T-helper 1 cell (primary cell): Measurements from ENCODE around the gene TMC7.
"Not testable (repeated sequence)": the region's sequence is repeated elsewhere in the genome, so short reads cannot be mapped to it uniquely, and the experiment has no call there.

ENCODE experiments used
- DNase-seq, 5 donors: peaks; one replicate each; pipeline ENCODE4 v3.0.0-alpha.2; 2012 to 2020

The TMC7 gene

DNA sequence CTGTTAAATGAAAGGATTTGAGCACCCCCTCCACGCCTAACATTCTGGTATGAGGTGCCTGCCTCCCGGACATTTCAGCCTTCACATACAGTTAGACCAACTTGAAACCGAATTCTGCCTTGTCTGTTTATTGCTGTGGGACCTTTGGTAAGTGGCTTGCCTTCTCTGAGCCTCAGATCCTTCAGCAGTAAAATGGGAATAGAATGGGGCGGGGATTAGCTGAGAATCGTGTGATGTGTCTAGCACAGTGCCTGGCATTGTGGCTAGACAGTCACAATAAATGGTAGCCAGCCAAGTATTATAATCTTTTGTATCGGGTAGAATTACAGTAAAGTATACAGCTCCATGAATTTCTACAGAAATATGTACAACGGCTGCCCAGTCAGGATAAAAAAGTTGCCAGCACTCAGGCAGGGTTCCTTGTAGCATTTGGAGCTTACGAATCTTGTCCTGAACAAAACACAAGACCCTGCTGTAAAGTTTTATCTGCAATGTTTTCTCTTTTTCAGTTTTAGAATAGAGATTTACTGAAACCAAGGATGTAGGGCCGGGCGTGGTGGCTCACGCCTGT is 786 bp downstream of the TMC7 start:
- no peak for DNase-seq

DNA sequence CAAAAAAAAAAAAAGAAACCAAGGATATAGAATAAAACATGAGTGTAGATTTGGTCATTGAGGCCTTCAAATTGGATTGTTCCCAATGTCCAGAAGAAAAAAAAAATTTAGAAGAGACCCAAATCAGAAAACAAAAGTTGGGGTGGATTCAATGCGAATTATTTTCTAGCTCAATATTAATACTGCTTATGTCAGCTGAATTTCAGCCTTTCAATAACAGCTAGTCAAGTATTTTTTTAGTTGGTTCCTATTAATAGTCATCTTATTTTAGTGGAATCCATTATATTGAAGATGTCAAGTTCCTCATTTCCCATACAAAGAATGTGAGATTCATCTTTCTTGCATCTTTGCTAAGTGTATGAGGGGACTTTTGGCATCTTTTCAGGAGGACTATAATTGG is 1.5 kb downstream of the TMC7 start:
- not testable (repeated sequence) for DNase-seq

DNA sequence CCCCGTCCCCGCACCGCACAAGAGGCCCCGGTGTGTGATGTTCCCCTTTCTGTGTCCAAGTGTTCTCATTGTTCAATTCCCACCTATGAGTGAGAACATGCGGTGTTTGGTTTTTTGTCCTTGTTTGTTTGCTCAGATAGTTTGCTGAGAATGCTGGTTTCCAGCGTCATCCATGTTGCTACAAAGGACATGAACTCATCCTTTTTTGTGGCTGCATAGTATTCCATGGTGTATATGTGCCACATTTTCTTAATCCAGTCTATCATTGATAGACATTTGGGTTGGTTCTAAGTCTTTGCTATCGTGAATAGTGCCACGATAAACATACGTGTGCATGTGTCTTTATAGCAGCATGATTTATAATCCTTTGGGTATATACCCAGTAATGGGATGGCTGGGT is 8.0 kb downstream of the TMC7 start:
- not testable (repeated sequence) for DNase-seq

DNA sequence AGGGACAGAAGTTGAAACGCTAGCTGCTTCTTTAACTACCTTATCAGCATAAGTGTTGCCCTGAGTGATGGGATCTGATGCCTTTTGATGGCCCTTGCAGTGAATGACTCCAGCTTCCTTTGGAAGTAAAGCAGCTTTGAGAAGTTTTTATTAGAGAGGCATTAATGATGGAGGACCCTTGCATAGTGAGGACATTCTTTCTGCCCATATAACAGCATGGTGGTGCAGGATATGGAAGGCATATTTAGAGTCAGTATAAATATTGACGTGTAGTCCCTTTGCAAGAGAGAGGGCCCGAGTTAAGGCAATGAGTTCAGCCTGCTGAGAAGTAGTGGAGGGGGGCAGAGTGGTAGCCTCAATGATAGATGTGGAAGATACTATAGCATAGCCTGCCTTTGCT is 9.8 kb downstream of the TMC7 start:
- not testable (repeated sequence) for DNase-seq

DNA sequence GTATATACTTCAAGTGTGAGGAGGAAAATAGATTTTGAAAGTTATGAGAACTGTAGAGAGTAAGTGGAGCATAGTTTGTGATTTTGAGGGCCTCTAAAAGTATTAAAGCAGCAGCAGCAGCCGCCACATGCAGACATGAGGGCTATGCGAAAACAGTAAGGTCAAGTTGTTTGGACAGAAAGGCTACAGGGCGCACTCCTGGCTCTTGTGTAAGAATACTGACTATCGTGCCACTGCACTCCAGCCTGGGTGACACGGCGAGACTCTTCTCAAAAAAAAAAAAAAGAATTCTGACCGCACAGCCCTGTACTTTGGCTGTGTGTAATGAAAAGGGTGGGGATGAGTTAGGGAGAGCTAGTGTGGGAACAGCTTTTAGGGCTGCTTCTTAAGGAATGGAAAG is 10.4 kb downstream of the TMC7 start:
- DNase-seq: not testable (repeated sequence)

DNA sequence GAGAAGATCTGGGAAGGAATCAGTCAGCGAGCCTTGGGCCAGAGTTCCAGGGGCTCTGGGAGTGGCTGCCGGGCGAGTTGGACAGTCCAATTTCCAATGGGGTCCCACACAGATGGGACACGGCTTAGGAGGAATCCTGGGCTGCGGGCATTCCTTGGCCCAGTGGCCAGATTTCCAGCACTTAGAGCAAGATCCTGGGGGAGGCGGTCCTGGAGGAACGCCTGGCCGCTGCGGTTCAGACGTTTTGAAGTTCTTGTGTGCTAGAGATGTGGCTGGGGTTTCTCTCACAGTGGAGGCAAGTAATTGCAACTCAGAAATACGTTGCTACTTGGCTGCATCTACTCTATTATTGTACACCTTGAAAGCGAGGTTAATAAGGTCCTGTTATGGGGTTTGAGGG is 11.7 kb downstream of the TMC7 start:
- DNase-seq: not testable (repeated sequence)

DNA sequence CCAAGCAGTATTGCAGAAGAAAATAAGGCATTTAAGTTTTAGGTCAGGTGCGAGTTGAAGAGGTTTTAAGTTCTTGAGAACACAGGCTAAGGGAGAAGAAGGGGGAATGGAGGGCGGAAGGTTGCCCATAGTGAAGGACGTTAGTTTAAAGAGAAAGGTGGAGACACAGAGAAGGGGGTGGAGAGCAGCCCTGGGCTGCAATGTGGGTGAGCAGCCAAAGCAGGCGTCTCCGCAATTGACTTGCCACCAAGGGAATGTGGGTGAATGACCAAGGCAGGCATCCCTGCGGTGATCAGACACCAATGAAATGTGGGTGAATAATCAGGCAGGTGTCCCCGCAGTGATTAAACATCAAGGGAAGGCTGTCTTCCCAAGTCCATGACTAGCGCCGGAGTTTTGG is 12.8 kb downstream of the TMC7 start:
- not testable (repeated sequence) for DNase-seq

DNA sequence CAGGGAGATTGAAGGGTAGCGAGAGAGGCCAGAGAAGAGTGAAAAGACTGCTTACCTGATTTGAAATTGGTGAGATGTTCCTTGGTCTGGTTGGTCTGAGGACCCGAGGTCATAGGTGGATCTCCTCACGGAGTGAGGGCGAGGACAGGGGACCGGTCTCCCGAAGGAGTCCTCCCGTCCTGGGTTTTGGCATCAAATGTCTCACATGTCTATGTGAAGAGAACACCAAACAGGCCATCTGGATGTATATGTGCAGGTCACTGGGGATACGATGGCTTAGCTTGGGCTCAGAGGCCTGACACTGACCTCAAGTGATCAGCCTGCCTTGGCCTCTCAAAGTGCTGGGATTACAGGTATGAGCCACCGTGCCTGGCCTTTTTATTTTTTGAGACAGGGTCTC is 13.3 kb downstream of the TMC7 start:
- DNase-seq: not testable (repeated sequence)

DNA sequence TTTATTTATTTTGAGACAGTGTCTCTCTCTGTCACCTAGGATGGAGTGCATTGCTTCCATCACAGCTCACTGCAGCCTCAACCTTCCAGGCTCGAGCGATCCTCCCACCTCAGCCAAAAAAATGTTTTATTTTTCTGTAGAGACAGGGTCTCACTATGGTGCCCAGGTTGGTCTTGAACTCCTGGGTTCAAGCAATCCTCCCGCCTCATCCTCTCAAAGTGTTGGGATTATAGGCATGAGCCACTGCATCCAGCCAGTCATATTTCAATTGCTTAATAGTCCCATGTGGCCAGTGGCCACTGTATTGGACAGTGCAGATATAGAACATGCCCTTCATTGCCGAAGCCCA is 15.3 kb downstream of the TMC7 start:
- no peak for DNase-seq

DNA sequence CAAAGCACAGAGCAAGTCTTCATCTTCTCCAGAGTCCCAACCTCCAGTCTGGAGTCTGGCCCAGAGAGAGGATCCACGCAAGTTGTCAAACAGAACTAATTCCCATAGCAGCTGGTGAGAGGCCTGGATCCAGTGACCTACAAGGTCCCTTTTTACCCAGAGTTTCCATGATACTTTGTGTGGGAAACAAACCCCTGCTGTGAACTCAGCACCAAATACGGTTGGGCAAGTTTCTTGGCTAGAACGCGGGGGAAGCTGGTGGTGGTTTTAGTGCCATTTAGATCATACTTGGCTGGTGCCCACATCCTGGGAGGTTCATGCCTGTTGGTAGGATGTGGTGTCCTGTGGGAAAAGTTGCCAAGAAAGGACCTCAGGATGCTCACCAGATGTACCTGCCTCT is 18.1 kb downstream of the TMC7 start:
- no peak for DNase-seq

DNA sequence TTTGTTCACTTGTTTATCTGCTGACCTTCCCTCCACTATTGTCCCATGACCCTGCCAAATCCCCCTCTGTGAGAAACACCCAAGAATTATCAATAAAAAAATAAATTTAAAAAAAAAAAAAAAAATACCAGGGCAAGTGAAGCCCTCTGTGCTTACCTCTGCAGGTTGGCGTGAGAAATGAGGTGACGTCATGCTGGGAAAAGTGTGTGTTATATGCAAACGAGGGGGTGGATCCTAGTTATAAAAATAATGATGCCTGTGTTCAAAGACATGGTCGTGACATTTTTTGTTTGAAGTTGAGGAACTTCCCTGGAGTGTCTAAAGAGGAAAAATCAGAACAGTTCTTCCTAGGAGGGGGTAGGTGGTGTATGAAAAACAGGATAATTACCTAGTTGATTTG is 20.2 kb downstream of the TMC7 start:
- no peak for DNase-seq

DNA sequence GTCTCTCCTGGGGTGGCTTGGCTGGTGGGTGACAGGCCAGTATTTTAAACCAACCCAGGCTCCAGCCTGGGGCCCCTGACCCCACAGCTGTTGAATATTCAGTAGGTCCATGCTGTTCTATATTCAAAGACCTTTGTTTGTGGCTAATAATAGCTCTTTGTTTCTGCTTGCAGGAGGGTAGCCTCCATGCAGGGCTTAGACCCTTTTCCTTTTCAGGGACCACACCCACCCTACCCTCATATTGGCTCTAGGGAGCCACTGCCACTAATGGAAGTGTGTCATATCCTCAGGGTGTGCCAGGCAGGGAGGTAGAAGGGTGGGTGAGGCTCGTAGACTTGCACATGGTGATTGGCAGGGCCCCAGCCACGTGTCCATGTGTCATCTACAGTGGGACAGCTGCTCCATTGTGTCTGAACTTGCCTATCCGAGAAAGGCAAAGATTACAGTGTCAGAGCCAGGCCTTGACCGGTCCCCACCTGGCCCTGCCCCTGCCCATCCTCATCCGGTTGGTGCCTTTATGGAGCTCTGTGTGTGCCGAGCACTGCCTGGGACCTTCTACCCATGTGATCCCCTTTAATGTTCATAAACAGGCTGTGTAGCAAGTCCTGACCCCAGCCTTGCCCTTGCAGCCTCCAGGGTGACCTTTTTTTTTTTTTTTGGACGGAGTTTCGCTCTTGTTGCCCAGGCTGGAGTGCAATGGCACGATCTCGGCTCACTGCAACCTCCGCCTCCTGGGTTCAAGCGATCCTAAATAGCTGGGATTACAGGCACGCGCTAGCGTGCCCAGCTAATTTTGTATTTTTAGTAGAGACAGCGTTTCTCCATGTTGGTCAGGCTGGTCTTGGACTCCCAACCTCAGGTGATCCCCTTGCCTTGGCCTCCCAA is 22.1 kb downstream of the TMC7 start:
- DNase-seq: no peak

DNA sequence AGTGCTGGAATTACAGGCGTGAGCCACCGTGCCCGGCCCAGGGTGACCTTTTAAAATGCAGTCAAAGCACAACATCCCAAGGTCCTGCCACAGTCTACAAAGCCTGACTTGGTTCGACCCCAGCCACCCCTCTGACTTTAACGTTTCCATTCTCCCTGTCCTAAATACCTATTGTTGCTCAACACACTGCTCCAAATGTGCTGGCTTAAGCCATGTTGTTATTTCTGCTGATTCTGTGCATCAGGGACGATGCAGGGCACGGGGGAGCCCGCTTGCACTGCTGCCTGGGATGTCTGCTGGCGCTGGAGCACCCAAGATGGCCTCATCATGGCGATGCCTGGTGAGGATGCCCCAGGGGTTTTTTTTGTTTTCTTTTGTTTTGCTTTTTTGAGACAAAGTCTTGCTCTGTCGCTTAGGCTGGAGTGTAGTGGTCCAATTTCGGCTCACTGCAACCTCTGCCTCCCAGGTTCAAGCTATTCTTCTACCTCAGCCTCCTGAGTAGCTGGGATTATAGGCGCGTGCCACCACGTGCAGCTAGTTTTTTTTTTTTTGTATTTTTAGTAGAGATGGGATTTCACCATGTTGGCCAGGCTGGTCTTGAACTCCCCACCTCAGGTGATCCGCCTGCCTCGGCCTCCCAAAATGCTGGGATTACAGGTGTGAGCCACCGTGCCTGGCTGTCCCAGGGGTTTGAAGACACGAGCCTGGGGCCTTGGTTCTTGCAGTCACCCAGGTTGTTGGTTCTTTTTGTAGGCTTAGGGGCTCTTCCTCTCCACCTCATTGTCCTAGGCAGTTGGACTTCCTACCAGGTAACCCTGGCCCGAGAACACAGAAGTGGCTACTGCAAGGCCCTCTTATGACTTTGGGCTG is 22.9 kb downstream of the TMC7 start:
- DNase-seq: no peak

DNA sequence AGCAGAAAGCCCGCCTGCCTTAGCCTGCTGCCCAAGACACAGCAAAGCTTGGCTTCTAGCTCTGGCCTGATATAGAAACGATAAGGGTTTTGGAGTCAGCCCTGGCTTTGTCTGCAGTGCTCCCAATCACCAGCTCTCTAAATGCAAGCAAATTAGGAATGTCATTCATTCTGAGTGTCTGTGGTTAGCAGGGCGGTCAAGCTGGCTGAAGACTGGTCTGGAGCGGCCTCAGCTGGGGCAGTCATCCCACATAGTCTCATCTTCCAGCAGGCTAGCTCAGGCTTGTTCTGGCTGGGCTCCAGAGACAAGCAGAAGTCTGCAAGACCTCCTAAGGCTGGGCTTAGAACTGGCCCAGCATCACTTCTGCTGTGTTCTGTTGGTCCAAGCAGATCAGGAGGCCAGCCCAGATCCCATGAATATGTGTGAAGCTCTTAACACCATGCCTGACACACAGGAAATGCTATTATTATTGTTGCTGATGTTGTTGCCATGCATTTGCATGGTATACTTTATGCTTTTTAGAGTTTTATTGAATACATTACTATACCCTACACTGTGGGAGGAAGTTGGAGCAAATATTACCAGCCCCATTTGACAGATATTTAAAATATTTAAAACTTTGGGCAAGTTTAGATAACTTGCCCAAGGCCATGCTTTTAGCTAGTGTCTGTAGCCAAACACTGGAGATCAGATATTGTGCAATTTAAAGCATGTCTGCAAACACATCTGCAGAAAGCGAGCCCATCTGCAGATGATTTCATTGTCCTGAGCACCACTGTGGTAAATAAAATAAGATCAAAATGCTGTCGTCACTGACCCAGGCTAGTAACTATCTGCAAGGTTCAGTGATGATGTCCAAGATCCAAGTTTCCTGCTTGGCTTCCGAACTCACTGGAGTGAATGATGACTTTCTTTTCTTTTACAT is 24.8 kb downstream of the TMC7 start:
- DNase-seq: no peak

DNA sequence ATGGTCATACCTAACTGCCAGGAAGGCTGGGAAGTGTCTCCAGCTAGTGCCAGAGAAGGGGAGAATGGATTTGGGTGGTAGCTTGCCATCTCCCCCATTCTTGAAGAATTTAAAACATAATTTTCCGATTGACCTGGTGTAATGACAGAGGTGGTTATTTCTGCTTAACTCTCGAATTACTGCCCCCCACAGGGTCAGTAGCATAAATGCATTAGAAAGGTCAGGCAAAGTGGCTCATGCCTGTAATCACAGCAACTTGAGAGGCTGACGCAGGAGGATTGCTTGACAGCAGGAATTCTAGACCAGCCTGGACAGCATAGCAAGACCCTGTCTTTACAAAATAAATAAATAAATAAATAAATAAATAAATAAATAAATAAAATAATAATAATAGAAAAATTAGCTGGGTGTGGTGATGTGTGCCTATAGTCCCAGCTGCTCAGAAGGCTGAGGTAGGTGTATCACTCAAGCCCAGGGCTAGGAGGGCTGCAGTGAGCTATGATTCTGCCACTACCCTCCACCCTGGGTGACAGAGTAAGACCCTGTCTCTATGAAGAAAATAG is 27.5 kb downstream of the TMC7 start:
- DNase-seq: no peak

DNA sequence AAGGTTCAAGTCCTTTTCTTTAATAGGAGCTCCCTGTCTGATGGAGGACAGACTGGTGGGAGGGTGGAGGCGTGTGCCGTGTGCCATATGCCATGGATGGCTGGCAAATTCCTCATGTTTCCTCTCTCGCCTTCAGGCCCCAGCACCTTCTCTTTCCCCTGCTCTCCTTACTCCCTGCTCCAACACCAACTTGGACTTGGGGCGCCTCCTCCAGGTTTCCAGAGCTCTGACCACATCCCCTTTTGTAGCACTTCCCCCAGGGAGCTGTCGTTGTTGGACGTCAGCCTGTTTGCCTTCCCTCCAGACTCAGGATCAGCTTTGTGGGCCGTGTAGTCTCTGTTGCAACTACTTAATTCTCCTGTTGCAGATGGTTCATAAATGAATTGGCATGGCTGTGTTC is 30.7 kb downstream of the TMC7 start:
- no peak for DNase-seq

DNA sequence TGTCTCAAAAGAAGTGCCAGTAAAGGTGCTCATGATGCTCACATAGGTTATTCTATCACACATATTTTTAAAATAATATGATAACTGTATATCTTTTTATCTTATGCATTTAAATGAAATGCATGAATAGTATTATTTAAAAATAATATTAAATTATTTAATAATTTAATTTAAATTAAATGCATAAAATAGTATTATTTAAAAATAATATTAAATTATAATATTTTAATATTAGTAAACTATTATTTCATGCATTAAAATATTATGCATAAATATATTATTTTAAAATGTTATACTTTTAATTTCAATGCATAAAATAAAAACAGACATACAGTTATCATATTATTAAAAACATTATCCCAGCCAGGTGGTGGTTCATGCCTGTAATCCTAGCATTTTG is 33.4 kb downstream of the TMC7 start:
- no peak for DNase-seq

DNA sequence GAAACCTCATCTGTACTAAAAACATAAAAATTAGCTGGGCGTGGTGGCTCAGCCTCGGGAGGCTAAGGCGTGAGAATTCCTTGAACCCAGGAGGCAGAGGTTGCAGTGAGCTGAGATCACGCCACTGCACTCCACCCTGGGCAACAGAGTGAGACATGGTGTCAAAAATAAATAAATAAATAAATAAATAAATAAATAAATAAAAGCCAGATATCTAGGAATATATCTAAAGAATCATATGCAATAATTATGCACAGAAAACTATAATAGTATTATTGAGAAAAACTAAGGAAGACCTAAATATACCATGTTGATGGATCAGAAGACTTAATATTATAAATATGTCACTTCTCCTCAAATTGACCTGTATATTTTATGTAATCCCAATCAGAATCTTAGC is 37.0 kb downstream of the TMC7 start:
- DNase-seq: no peak

DNA sequence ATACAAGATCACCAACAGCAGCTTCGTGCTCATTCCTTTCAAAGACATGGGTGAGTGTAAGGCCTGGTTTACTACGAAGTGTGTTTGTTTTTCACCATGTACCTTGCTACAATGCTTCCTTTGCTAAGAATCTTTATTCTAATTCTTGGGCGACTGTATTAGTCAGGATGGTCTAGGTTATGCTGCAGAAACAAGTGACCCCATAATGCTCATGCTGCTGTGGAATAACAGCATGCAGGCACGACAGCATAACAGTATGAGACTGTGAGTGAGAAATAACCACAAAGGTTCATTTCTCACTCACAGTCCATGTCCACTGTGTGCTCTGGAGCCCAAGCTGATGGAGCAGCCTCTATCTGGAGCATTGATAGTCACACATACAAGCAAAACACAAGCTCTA is 38.0 kb downstream of the TMC7 start:
- DNase-seq: no peak

DNA sequence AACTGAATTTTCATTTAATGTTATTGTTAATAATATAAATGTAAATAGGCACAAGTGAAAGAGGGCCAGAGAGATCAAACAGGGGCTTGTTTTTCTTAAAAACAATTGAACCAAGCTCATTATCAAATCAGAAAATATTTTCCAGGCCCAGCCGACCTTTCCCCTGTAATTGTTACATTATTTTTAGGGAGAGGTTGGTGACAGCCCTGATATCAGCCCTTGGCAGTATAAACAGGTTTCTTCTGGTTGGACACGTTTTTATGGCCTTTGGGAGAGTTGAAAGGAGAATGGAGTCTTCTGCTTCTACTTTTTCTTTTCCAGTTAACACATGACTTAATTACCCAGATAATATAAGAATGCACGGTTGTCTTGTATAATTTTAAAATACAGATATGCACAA is 43.7 kb downstream of the TMC7 start:
- no peak for DNase-seq

DNA sequence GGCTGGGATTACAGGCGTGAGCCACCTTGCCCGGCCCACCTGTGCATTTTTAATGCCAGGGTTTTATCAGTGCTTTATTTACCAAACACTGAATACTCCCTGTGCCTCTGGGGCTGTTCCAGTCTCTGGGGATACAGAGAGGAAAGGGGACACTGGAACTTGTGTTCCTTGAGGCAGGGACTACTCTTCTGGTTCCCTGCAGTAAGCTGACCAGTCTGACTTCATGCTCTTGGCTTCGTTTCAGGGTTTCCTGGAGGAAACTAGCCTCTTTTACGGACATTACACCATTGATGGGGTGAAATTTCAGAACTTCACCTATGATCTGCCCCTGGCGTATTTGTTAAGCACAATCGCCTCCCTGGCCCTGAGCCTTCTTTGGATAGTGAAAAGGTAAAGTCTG is 46.2 kb downstream of the TMC7 start:
- DNase-seq: no peak

DNA sequence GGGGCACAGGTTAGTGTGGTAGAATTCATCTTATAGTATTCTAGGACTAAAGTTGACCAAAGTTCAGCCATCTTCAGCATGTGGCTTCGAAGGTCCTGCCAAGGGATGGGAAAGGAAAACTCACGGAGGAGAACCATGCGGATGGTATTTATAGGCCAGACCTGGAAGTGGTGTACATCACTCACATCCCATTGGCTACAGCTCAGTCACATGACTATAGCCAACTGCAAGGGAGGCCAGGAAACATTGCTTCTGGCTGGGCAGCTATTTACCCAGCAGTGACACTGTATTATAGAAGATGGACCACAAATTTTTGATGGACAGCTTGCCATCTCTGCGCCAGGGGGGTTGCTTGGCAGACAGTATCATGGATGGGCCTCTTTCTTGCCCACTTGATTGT is 48.0 kb downstream of the TMC7 start:
- DNase-seq: no peak
